Parathyroid adenoma (tissue), 2 donors: ENCODE measurements around the gene KTI12.
"Not testable (repeated sequence)": the region's sequence is repeated elsewhere in the genome, so short reads cannot be mapped to it uniquely, and the experiment has no call there.

ENCODE experiments used
- H2AFZ ChIP-seq: fragments of 300-600 bp; sonication (generic); one replicate; pipeline ENCODE4 v1.7.0; 2017; ENCODE audit warnings: antibody characterized with exemption, mild to moderate bottlenecking
- H3K27ac ChIP-seq: fragments of 300-600 bp; sonication (generic); one replicate; pipeline ENCODE4 v1.7.0; 2017
- H3K27me3 ChIP-seq: fragments of 300-600 bp; sonication (generic); one replicate; pipeline ENCODE4 v1.7.0; 2017; ENCODE audit warnings: low read length; ENCODE audit not compliant: control insufficient read depth, insufficient read depth
- H3K36me3 ChIP-seq: fragments of 300-600 bp; sonication (generic); one replicate; pipeline ENCODE4 v1.7.0; 2017; ENCODE audit warnings: low read length; ENCODE audit not compliant: control insufficient read depth, insufficient read depth
- H3K4me1 ChIP-seq: fragments of 300-600 bp; sonication (generic); one replicate; pipeline ENCODE4 v1.7.0; 2017; ENCODE audit warnings: control low read depth
- H3K4me2 ChIP-seq: fragments of 300-600 bp; sonication (generic); one replicate; pipeline ENCODE4 v1.7.0; 2017; ENCODE audit warnings: low read length
- H3K4me3 ChIP-seq: fragments of 300-600 bp; sonication (generic); one replicate; pipeline ENCODE4 v1.7.0; 2017; ENCODE audit warnings: low read depth, low read length
- H3K79me2 ChIP-seq: fragments of 300-600 bp; sonication (generic); one replicate; pipeline ENCODE4 v1.7.0; 2017; ENCODE audit warnings: control low read depth
- H3K9ac ChIP-seq: fragments of 300-600 bp; sonication (generic); one replicate; pipeline ENCODE4 v1.7.0; 2017; ENCODE audit warnings: mild to moderate bottlenecking
- H3K9me3 ChIP-seq: fragments of 300-600 bp; sonication (generic); one replicate; pipeline ENCODE4 v1.7.0; 2017; ENCODE audit warnings: low read length; ENCODE audit not compliant: control insufficient read depth
- TF ChIP-seq, protein P1 (sequence below): fragments of 300-600 bp; sonication (generic); IDR thresholded peaks from one replicate; pipeline ENCODE4 v1.7.0; 2017; ENCODE audit warnings: antibody characterized with exemption, mild to moderate bottlenecking
- donor health status: primary hyperparathyroidism.

KTI12 gene

DNA sequence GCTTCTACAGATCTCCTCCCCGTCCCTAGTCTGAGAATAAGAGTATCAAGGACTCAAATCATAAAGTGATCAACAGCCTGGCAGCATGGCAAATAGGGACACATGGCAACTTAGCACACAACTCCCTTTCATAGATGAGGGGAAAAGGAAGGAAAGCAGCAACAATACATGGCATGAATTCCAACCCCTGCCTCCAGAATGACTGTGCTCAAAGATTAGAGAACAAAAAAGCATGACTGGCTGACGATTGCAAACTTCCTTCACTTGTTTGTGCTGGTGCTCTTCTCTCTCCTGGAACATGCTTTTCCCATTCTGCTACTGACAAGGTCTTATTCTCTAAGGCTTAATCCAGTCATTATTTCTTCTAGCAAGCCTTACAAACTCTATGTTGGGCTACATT, 11.5 kb downstream of the KTI12 start:
- no peak overlapping the region for H3K27ac ChIP-seq
- no peaks in the 10 kb centered on the region for H3K79me2 ChIP-seq
- H3K36me3 ChIP-seq: no peaks in the 10 kb centered on the region
- H3K27me3 ChIP-seq: no peaks in the 10 kb centered on the region
- no peak overlapping the region for H3K9ac ChIP-seq
- no peak overlapping the region for H2AFZ ChIP-seq
- no peak overlapping the region for H3K4me3 ChIP-seq
- TF ChIP-seq, protein P1, sequence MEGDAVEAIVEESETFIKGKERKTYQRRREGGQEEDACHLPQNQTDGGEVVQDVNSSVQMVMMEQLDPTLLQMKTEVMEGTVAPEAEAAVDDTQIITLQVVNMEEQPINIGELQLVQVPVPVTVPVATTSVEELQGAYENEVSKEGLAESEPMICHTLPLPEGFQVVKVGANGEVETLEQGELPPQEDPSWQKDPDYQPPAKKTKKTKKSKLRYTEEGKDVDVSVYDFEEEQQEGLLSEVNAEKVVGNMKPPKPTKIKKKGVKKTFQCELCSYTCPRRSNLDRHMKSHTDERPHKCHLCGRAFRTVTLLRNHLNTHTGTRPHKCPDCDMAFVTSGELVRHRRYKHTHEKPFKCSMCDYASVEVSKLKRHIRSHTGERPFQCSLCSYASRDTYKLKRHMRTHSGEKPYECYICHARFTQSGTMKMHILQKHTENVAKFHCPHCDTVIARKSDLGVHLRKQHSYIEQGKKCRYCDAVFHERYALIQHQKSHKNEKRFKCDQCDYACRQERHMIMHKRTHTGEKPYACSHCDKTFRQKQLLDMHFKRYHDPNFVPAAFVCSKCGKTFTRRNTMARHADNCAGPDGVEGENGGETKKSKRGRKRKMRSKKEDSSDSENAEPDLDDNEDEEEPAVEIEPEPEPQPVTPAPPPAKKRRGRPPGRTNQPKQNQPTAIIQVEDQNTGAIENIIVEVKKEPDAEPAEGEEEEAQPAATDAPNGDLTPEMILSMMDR: no peak
- no peak overlapping the region for H3K4me2 ChIP-seq
- H3K9me3 ChIP-seq: no peaks in the 10 kb centered on the region
- H3K4me1 ChIP-seq: no peaks in the 10 kb centered on the region

DNA sequence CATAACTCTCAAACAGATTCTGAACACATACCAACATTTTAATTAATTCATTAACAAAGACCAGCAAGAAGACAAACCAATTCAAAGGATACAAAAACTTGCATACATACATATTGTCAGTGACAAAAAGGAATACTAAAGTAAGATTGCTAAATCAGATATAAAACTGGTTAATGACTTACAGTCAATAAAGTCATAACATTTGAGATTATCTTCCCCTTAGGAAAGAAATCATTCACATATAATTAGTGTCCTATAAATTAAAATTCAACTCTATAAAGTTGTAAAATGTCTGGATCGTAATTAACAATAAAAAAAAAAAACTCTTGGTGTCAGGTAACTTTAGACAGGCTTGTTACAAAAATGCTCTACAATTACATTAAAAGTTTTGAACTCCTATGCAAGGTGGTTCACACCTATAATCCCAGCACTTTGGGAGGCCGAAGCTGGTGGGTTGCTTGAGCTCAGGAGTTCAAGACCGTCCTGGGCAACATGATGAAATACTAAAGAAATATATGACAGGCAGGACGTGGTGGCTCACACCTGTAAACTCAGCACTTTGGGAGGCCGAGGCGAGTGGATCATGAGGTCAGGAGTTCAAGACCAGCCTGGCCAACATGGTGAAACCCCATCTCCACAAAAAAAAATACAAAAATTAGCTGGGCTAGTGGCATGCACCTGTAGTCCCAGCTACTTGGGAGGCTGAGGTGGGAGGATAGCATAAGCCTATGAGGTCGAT, 25.4 kb downstream of the KTI12 start:
- Histone ChIP-seq H3K9ac (no peak overlapping the region), H3K4me2 (no peak overlapping the region), H3K27ac (no peak overlapping the region), H3K27me3 (no peaks in the 10 kb centered on the region), H3K79me2 (no peaks in the 10 kb centered on the region), H3K4me1 (no peaks in the 10 kb centered on the region), H3K4me3 (no peak overlapping the region), H3K9me3 (no peaks in the 10 kb centered on the region), H2AFZ (no peak overlapping the region), H3K36me3 (no peaks in the 10 kb centered on the region)
- TF ChIP-seq, protein P1: no peak

DNA sequence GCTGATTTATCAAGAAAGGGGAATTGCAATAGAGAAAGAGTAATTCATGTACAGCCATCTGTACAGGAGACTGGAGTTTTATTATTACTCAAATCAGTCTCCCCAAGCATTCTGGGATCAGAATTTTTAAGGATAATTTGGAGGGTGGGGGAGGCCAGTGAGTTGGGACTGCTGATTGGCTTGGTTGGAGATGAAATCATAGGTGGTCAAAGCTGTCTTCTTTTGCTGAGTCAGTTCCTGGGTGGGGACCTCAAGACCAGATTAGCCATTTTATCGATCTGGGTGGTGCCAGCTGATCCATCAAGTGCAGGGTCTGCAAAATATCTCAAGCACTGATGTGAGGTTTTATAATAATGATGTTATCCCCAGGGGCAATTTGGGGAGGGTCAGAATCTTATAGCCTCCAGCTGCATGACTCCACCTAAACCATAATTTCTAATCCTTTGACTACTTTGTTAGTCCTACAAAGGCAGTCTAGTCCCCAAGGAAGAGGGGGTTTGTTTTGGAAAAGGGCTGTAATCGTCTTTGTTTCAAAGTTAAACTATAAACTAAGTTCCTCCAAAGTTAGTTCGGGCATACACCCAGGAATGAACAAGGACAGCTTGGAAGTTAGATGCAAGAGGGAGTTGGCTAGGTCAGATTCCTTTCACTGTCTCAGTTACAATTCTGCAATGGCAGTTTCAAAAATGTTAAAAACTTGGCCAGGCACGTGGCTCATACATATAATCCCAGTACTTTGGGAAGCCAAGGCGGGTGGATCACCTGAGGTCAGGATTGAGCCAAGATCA, 26.2 kb downstream of the KTI12 start:
- Histone ChIP-seq H3K9ac (no peak overlapping the region), H3K9me3 (no peaks in the 10 kb centered on the region), H3K27me3 (no peaks in the 10 kb centered on the region), H3K4me1 (no peaks in the 10 kb centered on the region), H3K27ac (no peak overlapping the region), H2AFZ (no peak overlapping the region), H3K4me2 (no peak overlapping the region), H3K36me3 (no peaks in the 10 kb centered on the region), H3K79me2 (no peaks in the 10 kb centered on the region), H3K4me3 (no peak overlapping the region)
- TF ChIP-seq, protein P1: no peak

DNA sequence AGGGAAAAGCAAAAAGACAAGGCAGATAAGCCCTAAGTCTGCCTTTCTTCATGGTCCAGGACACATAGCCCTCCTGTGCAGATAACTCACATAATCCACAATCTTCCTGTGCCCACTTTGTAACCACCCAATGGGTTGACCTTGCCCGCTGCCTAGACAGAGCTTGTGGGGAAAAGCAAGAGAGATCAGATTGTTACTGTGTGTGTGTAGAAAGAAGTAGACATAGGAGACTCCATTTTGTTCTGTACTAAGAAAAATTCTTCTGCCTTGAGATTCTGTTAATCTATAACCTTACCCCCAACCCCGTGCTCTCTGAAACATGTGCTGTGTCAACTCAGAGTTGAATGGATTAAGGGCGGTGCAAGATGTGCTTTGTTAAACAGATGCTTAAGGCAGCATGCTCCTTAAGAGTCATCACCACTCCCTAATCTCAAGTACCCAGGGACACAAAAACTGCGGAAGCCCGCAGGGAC, 27.5 kb downstream of the KTI12 start:
- not testable (repeated sequence) for H3K79me2 ChIP-seq, H3K27me3 ChIP-seq, H3K4me3 ChIP-seq, H3K36me3 ChIP-seq, H3K9ac ChIP-seq, H3K27ac ChIP-seq, H2AFZ ChIP-seq, H3K4me2 ChIP-seq, H3K4me1 ChIP-seq, H3K9me3 ChIP-seq

DNA sequence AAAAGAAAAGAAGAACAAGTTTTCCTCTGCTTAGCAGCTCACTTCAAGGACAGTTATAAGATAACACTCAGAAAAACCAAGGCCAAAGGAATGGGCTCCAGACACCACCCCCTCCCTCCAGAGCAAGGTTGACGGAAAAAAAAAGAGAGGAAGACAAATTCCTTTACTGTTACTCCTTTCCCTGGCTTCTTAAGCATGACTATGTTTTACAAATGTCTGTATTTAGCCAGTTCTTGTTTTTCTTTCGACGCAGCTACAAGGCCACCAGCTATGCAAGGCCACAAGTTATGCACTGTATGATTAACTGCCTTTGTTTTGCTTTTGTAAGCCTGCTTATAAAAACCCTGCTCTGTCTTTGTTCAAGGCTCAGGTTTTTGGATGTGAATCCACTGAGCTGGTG, 28.1 kb downstream of the KTI12 start:
- H3K4me2 ChIP-seq, H3K4me1 ChIP-seq, H3K9me3 ChIP-seq, H3K27me3 ChIP-seq, H3K27ac ChIP-seq, H2AFZ ChIP-seq, H3K9ac ChIP-seq, H3K4me3 ChIP-seq, H3K36me3 ChIP-seq, H3K79me2 ChIP-seq: not testable (repeated sequence)
